KMS-11 (cell line): ENCODE results near the gene STAB1.

Source experiments
- H2AFZ ChIP-seq: fragments of 200-600 bp; sonication (generic); 2 replicates; pipeline ENCODE4 v1.6.1; 2016; ENCODE audit warnings: antibody characterized with exemption, mixed run types, low read depth
- H3K27ac ChIP-seq: fragments of 200-600 bp; sonication (generic); 2 replicates; pipeline ENCODE4 v1.6.1; 2016; ENCODE audit warnings: mild to moderate bottlenecking, mixed run types
- H3K27me3 ChIP-seq: fragments of 200-600 bp; sonication (generic); 2 replicates; pipeline ENCODE4 v1.6.1; 2017; ENCODE audit warnings: mild to moderate bottlenecking, low read depth, mixed run types, moderate library complexity; ENCODE audit not compliant: insufficient read depth
- H3K36me3 ChIP-seq: fragments of 200-600 bp; sonication (generic); 2 replicates; pipeline ENCODE4 v1.6.1; 2017; ENCODE audit warnings: mild to moderate bottlenecking, mixed run types; ENCODE audit not compliant: insufficient read depth
- H3K4me1 ChIP-seq: fragments of 200-600 bp; sonication (generic); 2 replicates; pipeline ENCODE4 v1.6.1; 2016; ENCODE audit warnings: mild to moderate bottlenecking, low read depth, mixed run types; ENCODE audit not compliant: poor library complexity, severe bottlenecking
- H3K4me2 ChIP-seq: fragments of 200-600 bp; sonication (generic); 2 replicates; pipeline ENCODE4 v1.7.0; 2016; ENCODE audit warnings: mild to moderate bottlenecking, mixed run types
- H3K4me3 ChIP-seq: fragments of 200-600 bp; sonication (generic); IDR thresholded peaks from 2 replicates; pipeline ENCODE4 v1.6.1; 2017; ENCODE audit warnings: low read depth, low read length, mixed read lengths; ENCODE audit not compliant: insufficient read depth
- H3K79me2 ChIP-seq: fragments of 200-600 bp; sonication (generic); 2 replicates; pipeline ENCODE4 v1.6.1; 2016; ENCODE audit warnings: low read depth, mixed run types; ENCODE audit not compliant: insufficient read depth
- H3K9ac ChIP-seq: fragments of 200-600 bp; sonication (generic); 2 replicates; pipeline ENCODE4 v1.6.1; 2016; ENCODE audit warnings: mild to moderate bottlenecking, mixed run types
- H4K20me1 ChIP-seq: fragments of 200-600 bp; sonication (generic); 2 replicates; pipeline ENCODE4 v1.6.1; 2016; ENCODE audit warnings: mild to moderate bottlenecking, mixed run types; ENCODE audit not compliant: insufficient read depth
- TF ChIP-seq, protein P1 (sequence below): fragments of 200-600 bp; sonication (generic); conservative IDR thresholded peaks from 2 replicates; pipeline ENCODE4 v1.6.1; 2017; ENCODE audit warnings: low read depth, mild to moderate bottlenecking, antibody characterized with exemption, low read length, moderate library complexity, mixed read lengths

Gene STAB1

DNA sequence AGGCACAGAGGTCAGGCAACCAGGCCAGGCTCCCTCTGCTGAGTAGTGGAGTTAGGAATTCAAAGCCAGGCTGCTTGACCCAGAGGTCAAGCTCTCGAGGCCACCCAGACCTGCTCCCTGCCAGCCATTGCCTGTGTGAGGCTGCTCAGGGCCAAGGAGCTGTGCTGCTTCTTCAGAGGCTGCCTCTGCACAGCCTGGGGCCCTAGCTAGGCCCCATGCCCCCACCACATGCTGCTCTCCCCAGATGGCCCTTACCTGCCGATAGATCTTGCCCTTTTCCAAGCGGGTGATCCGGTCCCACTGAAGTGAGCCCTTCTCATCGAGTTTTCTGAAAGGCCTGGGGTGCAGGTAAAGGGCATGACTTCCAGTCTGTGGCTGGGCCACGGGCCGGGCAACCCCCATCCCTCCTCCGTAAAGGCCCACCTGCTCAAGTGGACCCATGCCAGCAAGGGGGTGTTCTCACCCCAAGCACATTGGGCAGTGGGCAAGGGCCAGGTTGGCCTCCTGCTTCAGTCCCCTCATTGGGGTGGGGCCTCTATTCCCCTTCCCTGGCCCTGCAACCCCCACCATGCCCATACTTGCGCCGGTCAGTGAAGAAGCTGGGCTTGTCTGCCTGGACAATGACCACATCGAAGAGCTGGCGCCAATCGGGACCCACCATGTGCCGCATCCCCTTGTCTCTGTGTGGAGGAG, 32.0 kb downstream of the STAB1 start:
- 0 out of 2 replicates have a peak, but pooled peaks cover under 1% of the 10 kb centered on the region for H3K79me2 ChIP-seq
- H3K9ac ChIP-seq: no peak overlapping the region
- H3K36me3 ChIP-seq: no peaks in the 10 kb centered on the region
- TF ChIP-seq, protein P1, sequence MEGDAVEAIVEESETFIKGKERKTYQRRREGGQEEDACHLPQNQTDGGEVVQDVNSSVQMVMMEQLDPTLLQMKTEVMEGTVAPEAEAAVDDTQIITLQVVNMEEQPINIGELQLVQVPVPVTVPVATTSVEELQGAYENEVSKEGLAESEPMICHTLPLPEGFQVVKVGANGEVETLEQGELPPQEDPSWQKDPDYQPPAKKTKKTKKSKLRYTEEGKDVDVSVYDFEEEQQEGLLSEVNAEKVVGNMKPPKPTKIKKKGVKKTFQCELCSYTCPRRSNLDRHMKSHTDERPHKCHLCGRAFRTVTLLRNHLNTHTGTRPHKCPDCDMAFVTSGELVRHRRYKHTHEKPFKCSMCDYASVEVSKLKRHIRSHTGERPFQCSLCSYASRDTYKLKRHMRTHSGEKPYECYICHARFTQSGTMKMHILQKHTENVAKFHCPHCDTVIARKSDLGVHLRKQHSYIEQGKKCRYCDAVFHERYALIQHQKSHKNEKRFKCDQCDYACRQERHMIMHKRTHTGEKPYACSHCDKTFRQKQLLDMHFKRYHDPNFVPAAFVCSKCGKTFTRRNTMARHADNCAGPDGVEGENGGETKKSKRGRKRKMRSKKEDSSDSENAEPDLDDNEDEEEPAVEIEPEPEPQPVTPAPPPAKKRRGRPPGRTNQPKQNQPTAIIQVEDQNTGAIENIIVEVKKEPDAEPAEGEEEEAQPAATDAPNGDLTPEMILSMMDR: no peak
- H3K4me1 ChIP-seq: no peaks in the 10 kb centered on the region
- no peaks in the 10 kb centered on the region for H4K20me1 ChIP-seq
- no peak overlapping the region for H2AFZ ChIP-seq
- no peak overlapping the region for H3K4me2 ChIP-seq
- H3K4me3 ChIP-seq: no peak overlapping the region
- H3K27ac ChIP-seq: no peak overlapping the region
- H3K27me3 ChIP-seq: no peaks in the 10 kb centered on the region

DNA sequence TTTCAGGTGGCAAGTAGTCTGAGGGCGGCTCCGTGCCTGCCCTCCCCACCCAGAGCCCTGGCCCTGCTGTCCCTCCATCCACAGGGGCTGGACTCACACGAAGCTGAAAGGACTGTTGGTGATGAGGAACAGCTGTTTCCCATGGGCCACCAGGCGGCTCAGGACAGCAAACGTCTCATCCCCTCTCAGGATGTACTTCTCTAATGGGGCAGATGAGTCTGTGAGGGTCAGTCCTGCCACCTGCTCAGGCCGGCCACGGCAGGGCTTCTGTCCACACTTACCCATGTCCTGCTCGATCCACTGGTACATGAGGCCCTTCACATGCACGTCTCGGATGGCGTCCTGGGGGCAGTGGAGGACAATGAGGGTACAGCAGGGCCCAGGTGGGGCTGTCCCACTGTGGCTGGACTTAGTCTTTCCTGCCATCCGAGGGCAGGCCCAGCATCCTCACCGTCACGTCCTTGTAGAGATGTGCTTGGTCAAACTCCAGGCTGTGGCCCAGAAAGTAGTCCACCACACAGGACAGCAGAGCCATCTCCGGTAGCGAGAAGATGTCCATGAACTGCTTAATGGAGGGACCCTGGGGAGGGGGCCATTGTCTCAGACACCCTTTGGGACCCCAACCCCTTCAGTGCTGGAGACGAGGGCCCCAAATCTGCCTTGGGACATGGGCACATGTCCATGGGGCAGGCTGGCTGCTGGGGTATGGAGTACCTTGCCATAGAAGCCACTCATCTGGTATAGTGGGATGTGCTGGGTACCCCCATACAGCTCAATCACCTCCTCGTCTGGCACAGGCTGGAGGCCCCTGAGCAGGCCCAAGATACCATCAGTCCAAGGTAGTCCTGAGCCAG, 32.8 kb downstream of the STAB1 start:
- Histone ChIP-seq H3K4me1 (no peaks in the 10 kb centered on the region), H2AFZ (no peak overlapping the region), H4K20me1 (no peaks in the 10 kb centered on the region), H3K36me3 (no peaks in the 10 kb centered on the region), H3K79me2 (peaks cover 6% of the 10 kb centered on the region; the same call in 1 of the 2 replicates), H3K4me3 (no peak overlapping the region), H3K27me3 (no peaks in the 10 kb centered on the region), H3K4me2 (no peak overlapping the region), H3K9ac (no peak overlapping the region), H3K27ac (no peak overlapping the region)
- TF ChIP-seq, protein P1: no peak

DNA sequence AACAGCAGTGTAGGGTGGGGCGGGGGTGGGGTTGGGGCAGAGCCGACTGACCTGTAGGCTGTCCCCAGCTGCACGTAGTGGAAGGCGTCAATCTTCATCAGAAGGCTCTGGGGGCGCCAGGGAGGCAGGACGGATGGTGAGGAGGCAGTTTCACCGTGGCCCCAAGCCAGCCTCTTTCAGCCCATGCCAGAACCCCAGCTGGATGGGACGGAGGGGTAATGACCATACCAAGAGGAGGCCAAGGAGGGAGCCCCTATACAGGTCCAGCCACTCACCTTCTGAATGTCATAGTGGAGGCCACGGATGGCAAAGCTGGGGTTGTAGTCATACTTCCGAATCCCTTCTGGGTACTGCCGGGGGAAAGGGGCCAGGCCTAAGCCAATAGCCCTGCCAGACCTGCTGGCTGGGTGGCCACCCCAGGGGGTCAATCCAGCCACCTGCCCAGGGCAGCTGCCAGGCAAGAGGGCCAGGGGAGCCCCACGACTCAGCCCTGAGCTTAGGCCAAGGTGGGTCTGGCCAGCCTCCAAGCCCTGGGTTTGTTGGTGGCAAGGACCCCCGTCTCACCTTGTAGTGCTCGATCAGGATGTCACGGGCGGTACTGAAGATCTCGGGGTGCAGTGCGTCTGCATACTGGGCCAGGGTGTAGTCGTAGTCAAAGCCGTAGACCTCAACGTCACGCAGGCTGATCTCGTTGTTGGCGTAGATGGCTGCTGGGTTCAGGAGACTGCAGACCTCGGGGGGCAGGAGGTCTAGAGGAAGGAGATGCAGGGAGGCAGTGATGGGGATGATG, 33.6 kb downstream of the STAB1 start:
- H3K27ac ChIP-seq: no peak overlapping the region
- H3K27me3 ChIP-seq: no peaks in the 10 kb centered on the region
- no peaks in the 10 kb centered on the region for H3K36me3 ChIP-seq
- H3K4me3 ChIP-seq: no peak overlapping the region
- no peaks in the 10 kb centered on the region for H3K4me1 ChIP-seq
- peaks cover 6% of the 10 kb centered on the region; the same call in 1 of the 2 replicates for H3K79me2 ChIP-seq
- no peak overlapping the region for H3K4me2 ChIP-seq
- H2AFZ ChIP-seq: no peak overlapping the region
- TF ChIP-seq, protein P1: no peak
- H3K9ac ChIP-seq: no peak overlapping the region
- no peaks in the 10 kb centered on the region for H4K20me1 ChIP-seq
